Stomach (tissue), 9 donors: ENCODE measurements around the gene ZNF783. TPM values are rescaled to one million over a fixed set of nuclear protein-coding genes. Genes with fewer than 3 reads are reported as not detected.

ENCODE experiments used
- DNase-seq, 2 donors: peaks; one replicate each; pipeline versions ENCODE4 v3.0.0 to v3.0.0-alpha.2; 2013 to 2019
- H3K27ac ChIP-seq, 5 donors: fragments of 200-600 bp in 4 of 5; sonication (generic) in 4 of 5; one replicate each; pipeline ENCODE4 v1.5.1; 2013 to 2019; ENCODE audit warnings: mild to moderate bottlenecking in 1 of 5, moderate library complexity in 1 of 5
- H3K27me3 ChIP-seq, 3 donors: fragments of 200-600 bp; sonication (generic); one replicate each; pipeline ENCODE4 v1.5.1; 2017 to 2019; ENCODE audit warnings: mixed run types in 1 of 3
- H3K36me3 ChIP-seq, 4 donors: fragments of 200-600 bp; sonication (generic); 1 replicate in 3 of 4; 2 replicates in 1 of 4; pipeline ENCODE4 v1.5.1; 2016 to 2019
- H3K4me1 ChIP-seq, 4 donors: fragments of 200-600 bp; sonication (generic); one replicate each; pipeline ENCODE4 v1.5.1; 2016 to 2019
- H3K4me3 ChIP-seq, 4 donors: fragments of 200-600 bp; sonication (generic) in 3 of 4; one replicate each; pipeline ENCODE4 v1.5.1; 2016 to 2019; ENCODE audit warnings: mild to moderate bottlenecking in 1 of 4
- H3K9me3 ChIP-seq, 4 donors: fragments of 200-600 bp; sonication (generic); one replicate each; pipeline ENCODE4 v1.5.1; 2016 to 2019
- CTCF ChIP-seq, 7 experiments: fragments of 450-650 bp in 4 of 7; fragments of 200-600 bp in 3 of 7; sonication (generic) in 3 of 7; IDR thresholded peaks; one replicate each; pipeline ENCODE4 v1.5.1; 2016 to 2019; ENCODE audit warnings: antibody characterized with exemption in 7 of 7, control low read depth in 2 of 7, mild to moderate bottlenecking in 1 of 7
- EP300 ChIP-seq: sonication (generic); formaldehyde crosslinking; IDR thresholded peaks from one replicate; pipeline ENCODE4 v1.6.1; 2017; ENCODE audit warnings: antibody characterized with exemption
- POLR2A ChIP-seq, 4 donors: fragments of 450-650 bp; IDR thresholded peaks; one replicate each; pipeline ENCODE4 v1.6.1; 2016; ENCODE audit warnings: antibody characterized with exemption in 4 of 4, control low read depth in 2 of 4, mild to moderate bottlenecking in 1 of 4, moderate library complexity in 1 of 4
- POLR2AphosphoS5 ChIP-seq, 3 donors: sonication (generic); formaldehyde crosslinking; IDR thresholded peaks; one replicate each; pipeline ENCODE4 v1.6.1; 2016; ENCODE audit warnings: antibody characterized with exemption in 3 of 3
- WGBS, 5 donors: extraction: QIAGEN DNeasy Blood & Tissue Kit in 3 of 5; methylation state at CpG; one replicate each; pipeline versions ENCODE4 v1.1.5 to v1.1.7; 2013 to 2018; 5-methylcytosine and 5-hydroxymethylcytosine counted together
- intact Hi-C: fragments of 100-400 bp; cut with DNase I; formaldehyde crosslinking; loops from one replicate; pipeline ENCODE4 v1.15.1; 2023; ENCODE audit warnings: low total_unique reads
- polyA plus RNA-seq, 3 donors: library from polyadenylated mRNA; stranded (reverse); fragments of 200-250 nt; gene quantifications; one replicate each; pipeline ENCODE4 v1.2.3, GENCODE V29; 2013
- total RNA-seq, 5 donors: library from RNA; depleted of rRNA; stranded (reverse); fragments of >200 nt; gene quantifications; one replicate each; pipeline versions ENCODE4 v1.1.0 to v1.2.3, GENCODE V29; 2014 to 2016
- donor health status: healthy with polysubstance abuse.
- donor health status: Bipolar disorder and iron deficiency.
- donor health status: healthy.

ZNF783 gene
- total and polyA plus RNA-seq, 8 donors, result 3.7 to 31.2 (median 9.5) TPM

DNA sequence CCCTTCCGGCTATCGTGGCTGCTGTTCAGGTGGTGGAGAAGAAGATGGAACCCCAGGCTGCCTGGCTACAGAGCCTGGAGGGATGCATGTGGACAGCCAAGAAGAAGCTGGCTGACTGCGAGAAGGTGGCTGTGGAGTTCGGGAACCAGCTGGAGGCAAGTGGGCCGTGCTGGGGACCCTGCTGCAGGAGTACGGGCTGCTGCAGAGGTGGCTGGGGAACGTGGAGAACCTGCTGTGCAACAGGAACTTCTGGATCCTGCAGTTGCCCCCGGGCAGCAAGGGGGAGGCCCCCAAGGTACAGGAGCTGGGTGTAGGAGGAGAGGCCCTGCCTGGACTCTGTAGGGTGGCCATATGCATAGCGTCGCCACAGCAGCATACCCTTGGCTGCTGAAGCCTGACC is 25.6 kb downstream of the ZNF783 start:
- intact Hi-C loops, result no loop called here
- H3K27me3 ChIP-seq, result no peaks in the 10 kb centered on the region
- H3K36me3 ChIP-seq, result peaks cover 0 to 51% (median 35%) of the 10 kb centered on the region in 4 donors
- no peak for DNase-seq
- H3K4me3 ChIP-seq, result no peak overlapping the region
- no peaks in the 10 kb centered on the region for H3K9me3 ChIP-seq
- peaks cover 4 to 21% (median 17%) of the 10 kb centered on the region in 4 donors for H3K4me1 ChIP-seq
- WGBS, 5 donors, result 90 to 95% (median 93%) methylated on average over 10 of the region's 10 CpGs
- no peak overlapping the region for H3K27ac ChIP-seq
- TF ChIP-seq POLR2A (IDR thresholded peaks at IDR 0.05) (no peak), POLR2AphosphoS5 (IDR thresholded peaks at IDR 0.05) (no peak), CTCF (IDR thresholded peaks at IDR 0.05) (no peak), EP300 (no peak)

GRCh38 chr7:149289262-149289661 is 27.3 kb downstream of the ZNF783 start:
- H3K9me3 ChIP-seq, result no peaks in the 10 kb centered on the region
- peaks cover 0 to 66% (median 51%) of the 10 kb centered on the region in 4 donors for H3K36me3 ChIP-seq
- no peak overlapping the region for H3K4me3 ChIP-seq
- no peak for DNase-seq
- H3K4me1 ChIP-seq, result peaks cover 4 to 20% (median 17%) of the 10 kb centered on the region in 4 donors
- no peak for TF ChIP-seq POLR2AphosphoS5 (IDR thresholded peaks at IDR 0.05)
- no peak for TF ChIP-seq POLR2A (IDR thresholded peaks at IDR 0.05)
- TF ChIP-seq CTCF (IDR thresholded peaks at IDR 0.05), result no peak
- TF ChIP-seq EP300, result no peak
- WGBS, 5 donors, result 94 to 100% (median 97%) methylated on average over 8 of the region's 8 CpGs
- no peak overlapping the region for H3K27ac ChIP-seq
- H3K27me3 ChIP-seq, result no peaks in the 10 kb centered on the region
- intact Hi-C loops, result no loop called here

DNA sequence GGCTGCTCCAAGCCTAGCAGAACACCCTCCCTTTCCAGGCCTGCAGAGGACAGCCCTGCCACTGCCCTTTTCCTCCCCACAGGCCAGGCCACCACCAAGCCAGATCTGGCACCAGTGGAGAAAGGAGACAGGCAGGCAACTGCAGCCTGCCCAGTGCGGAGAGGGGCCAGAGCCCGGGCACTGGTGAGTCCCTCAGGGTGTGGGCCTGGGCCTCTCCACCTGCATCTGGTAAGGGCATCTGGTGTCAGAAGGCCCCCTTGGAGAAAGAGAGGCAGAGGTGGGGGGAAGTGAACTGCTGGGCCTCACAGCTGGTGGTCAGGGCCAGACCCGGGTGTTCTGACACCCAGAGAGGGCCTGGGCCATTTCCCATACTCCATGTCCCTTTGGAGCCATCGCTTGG is 27.9 kb downstream of the ZNF783 start:
- H3K27ac ChIP-seq, result no peak overlapping the region
- no peak overlapping the region for H3K4me3 ChIP-seq
- no peak for TF ChIP-seq CTCF (IDR thresholded peaks at IDR 0.05)
- no peak for TF ChIP-seq EP300
- peaks cover 1 to 14% (median 13%) of the 10 kb centered on the region in 4 donors for H3K4me1 ChIP-seq
- peaks cover under 1 to 72% (median 57%) of the 10 kb centered on the region in 4 donors for H3K36me3 ChIP-seq
- WGBS, 5 donors, result 93 to 100% (median 98%) methylated on average over 4 of the region's 4 CpGs
- intact Hi-C loops, result no loop called here
- H3K27me3 ChIP-seq, result no peaks in the 10 kb centered on the region
- DNase-seq, result no peak
- H3K9me3 ChIP-seq, result no peaks in the 10 kb centered on the region

- TF ChIP-seq EP300 (no peak), CTCF (IDR thresholded peaks at IDR 0.05) (no peak), POLR2AphosphoS5 (IDR thresholded peaks at IDR 0.05) (no peak), POLR2A (IDR thresholded peaks at IDR 0.05) (no peak)
- Histone ChIP-seq H3K27me3 (no peaks in the 10 kb centered on the region), H3K4me3 (no peak overlapping the region), H3K4me1 (peaks cover 0 to 4% (median under 1%) of the 10 kb centered on the region in 4 donors), H3K27ac (no peak overlapping the region), H3K36me3 (peaks cover 6 to 85% (median 70%) of the 10 kb centered on the region in 4 donors), H3K9me3 (no peaks in the 10 kb centered on the region)
- DNase-seq, result no peak
- 75 to 89% (median 84%) methylated on average over 10 to 13 of the region's 13 CpGs for WGBS, 5 donors
- intact Hi-C loops, result no loop called here
Observed at GRCh38 chr7:149291036-149291780, 29.2 kb downstream of the ZNF783 start.
